ENCODE results near the gene LRMDA.
"Not testable (repeated sequence)": the region's sequence is repeated elsewhere in the genome, so short reads cannot be mapped to it uniquely, and the experiment has no call there.

LRMDA gene

DNA sequence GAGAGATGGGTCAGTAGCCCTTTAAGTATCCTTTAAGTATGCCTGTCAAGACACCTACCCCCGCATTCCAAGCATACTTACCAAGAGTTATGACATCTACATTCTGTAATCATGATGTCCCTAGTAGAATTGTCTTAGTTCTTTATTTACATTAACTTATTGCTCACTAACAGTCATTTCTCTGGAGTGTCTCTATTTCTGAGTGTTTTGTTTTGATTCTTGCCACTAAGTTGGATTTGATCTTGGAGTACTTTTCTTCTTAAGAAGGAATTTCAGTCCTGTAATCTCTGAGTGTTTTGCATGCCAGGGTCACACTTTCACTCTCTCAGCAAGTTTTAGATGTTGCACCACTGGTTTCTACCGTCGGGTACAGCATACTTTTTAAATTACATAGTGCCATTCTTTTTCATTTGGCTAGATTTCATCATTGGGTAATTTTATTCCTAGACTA is 1152.3 kb downstream of the LRMDA start:
- Histone ChIP-seq H3K4me3 (ENCODE audit: low read depth, low read length) (peak overlapping the region; percentile 63), H2AFZ (ENCODE audit: low read length, unreplicated experiment) (peak overlapping the region; percentile 75), H3K79me2 (ENCODE audit: control insufficient read depth, insufficient read depth, low read length, unreplicated experiment) (no peaks in the 10 kb centered on the region), H3K36me3 (ENCODE audit: insufficient read depth, low read length) (no peaks in the 10 kb centered on the region), H3K27ac (ENCODE audit: low read depth, low read length) (peak overlapping the region; percentile 88), H3K4me1 (ENCODE audit: control insufficient read depth, insufficient read depth, low read length, unreplicated experiment) (peaks cover 20% of the 10 kb centered on the region), H3K27me3 (ENCODE audit: insufficient read depth, low read length) (no peaks in the 10 kb centered on the region)

DNA sequence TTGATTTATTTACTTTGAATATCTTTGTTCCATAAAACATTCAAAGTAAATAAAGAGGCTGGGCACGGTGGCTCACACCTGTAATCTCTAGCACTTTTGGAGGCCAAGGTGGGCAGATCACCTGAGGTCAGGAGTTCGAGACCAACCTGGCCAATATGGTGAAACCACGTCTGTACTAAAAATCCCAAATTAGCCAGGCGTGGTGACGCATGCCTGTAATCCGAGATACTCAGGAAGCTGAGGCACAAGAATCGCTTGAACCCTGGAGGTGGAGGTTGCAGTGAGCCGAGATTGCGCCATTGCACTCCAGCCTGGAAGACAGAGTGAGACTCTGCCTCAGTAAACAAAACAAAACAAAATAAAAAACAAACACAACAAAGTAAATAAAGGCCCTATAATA is 1153.0 kb downstream of the LRMDA start:
- Histone ChIP-seq H2AFZ (ENCODE audit: low read length, unreplicated experiment) (peak overlapping the region; percentile 75), H3K4me3 (ENCODE audit: low read depth, low read length) (peak overlapping the region; percentile 63), H3K4me1 (ENCODE audit: control insufficient read depth, insufficient read depth, low read length, unreplicated experiment) (peaks cover 20% of the 10 kb centered on the region), H3K27ac (ENCODE audit: low read depth, low read length) (peak overlapping the region; percentile 88)
- H3K36me3 ChIP-seq (ENCODE audit: insufficient read depth, low read length); H3K79me2 ChIP-seq (ENCODE audit: control insufficient read depth, insufficient read depth, low read length, unreplicated experiment); H3K27me3 ChIP-seq (ENCODE audit: insufficient read depth, low read length): not testable (repeated sequence)

Data from ACC112 (cell line).